KMS-11 (cell line): ENCODE data around the gene ADAM12.

ENCODE experiments used
- H2AFZ ChIP-seq: fragments of 200-600 bp; sonication (generic); 2 replicates; pipeline ENCODE4 v1.6.1; 2016; ENCODE audit warnings: antibody characterized with exemption, mixed run types, low read depth
- H3K27ac ChIP-seq: fragments of 200-600 bp; sonication (generic); 2 replicates; pipeline ENCODE4 v1.6.1; 2016; ENCODE audit warnings: mild to moderate bottlenecking, mixed run types
- H3K27me3 ChIP-seq: fragments of 200-600 bp; sonication (generic); 2 replicates; pipeline ENCODE4 v1.6.1; 2017; ENCODE audit warnings: mild to moderate bottlenecking, low read depth, mixed run types, moderate library complexity; ENCODE audit not compliant: insufficient read depth
- H3K36me3 ChIP-seq: fragments of 200-600 bp; sonication (generic); 2 replicates; pipeline ENCODE4 v1.6.1; 2017; ENCODE audit warnings: mild to moderate bottlenecking, mixed run types; ENCODE audit not compliant: insufficient read depth
- H3K4me1 ChIP-seq: fragments of 200-600 bp; sonication (generic); 2 replicates; pipeline ENCODE4 v1.6.1; 2016; ENCODE audit warnings: mild to moderate bottlenecking, low read depth, mixed run types; ENCODE audit not compliant: poor library complexity, severe bottlenecking
- H3K4me2 ChIP-seq: fragments of 200-600 bp; sonication (generic); 2 replicates; pipeline ENCODE4 v1.7.0; 2016; ENCODE audit warnings: mild to moderate bottlenecking, mixed run types
- H3K4me3 ChIP-seq: fragments of 200-600 bp; sonication (generic); IDR thresholded peaks from 2 replicates; pipeline ENCODE4 v1.6.1; 2017; ENCODE audit warnings: low read depth, low read length, mixed read lengths; ENCODE audit not compliant: insufficient read depth
- H3K79me2 ChIP-seq: fragments of 200-600 bp; sonication (generic); 2 replicates; pipeline ENCODE4 v1.6.1; 2016; ENCODE audit warnings: low read depth, mixed run types; ENCODE audit not compliant: insufficient read depth
- H3K9ac ChIP-seq: fragments of 200-600 bp; sonication (generic); 2 replicates; pipeline ENCODE4 v1.6.1; 2016; ENCODE audit warnings: mild to moderate bottlenecking, mixed run types
- H4K20me1 ChIP-seq: fragments of 200-600 bp; sonication (generic); 2 replicates; pipeline ENCODE4 v1.6.1; 2016; ENCODE audit warnings: mild to moderate bottlenecking, mixed run types; ENCODE audit not compliant: insufficient read depth
- CTCF ChIP-seq: fragments of 200-600 bp; sonication (generic); conservative IDR thresholded peaks from 2 replicates; pipeline ENCODE4 v1.6.1; 2017; ENCODE audit warnings: low read depth, mild to moderate bottlenecking, antibody characterized with exemption, low read length, moderate library complexity, mixed read lengths

Gene ADAM12

GRCh38 chr10:126027692-126028091 is 360.6 kb downstream of the ADAM12 start:
- Histone ChIP-seq H2AFZ (no peak overlapping the region), H4K20me1 (no peaks in the 10 kb centered on the region), H3K79me2 (no peaks in the 10 kb centered on the region), H3K9ac (no peak overlapping the region), H3K4me1 (no peaks in the 10 kb centered on the region), H3K27ac (no peak overlapping the region), H3K4me3 (no peak overlapping the region), H3K27me3 (no peaks in the 10 kb centered on the region), H3K36me3 (no peaks in the 10 kb centered on the region), H3K4me2 (no peak overlapping the region)
- no peak for TF ChIP-seq CTCF

- no peak overlapping the region for H3K27ac ChIP-seq
- no peak overlapping the region for H3K9ac ChIP-seq
- H3K79me2 ChIP-seq, result no peaks in the 10 kb centered on the region
- H4K20me1 ChIP-seq, result no peaks in the 10 kb centered on the region
- H2AFZ ChIP-seq, result no peak overlapping the region
- H3K4me3 ChIP-seq, result no peak overlapping the region
- no peaks in the 10 kb centered on the region for H3K4me1 ChIP-seq
- no peak for TF ChIP-seq CTCF
- H3K36me3 ChIP-seq, result no peaks in the 10 kb centered on the region
- no peaks in the 10 kb centered on the region for H3K27me3 ChIP-seq
- no peak overlapping the region for H3K4me2 ChIP-seq
Measured at GRCh38 chr10:126022841-126023240, 365.4 kb downstream of the ADAM12 start.

- no peak overlapping the region for H3K9ac ChIP-seq
- H3K4me3 ChIP-seq, result no peak overlapping the region
- no peaks in the 10 kb centered on the region for H3K27me3 ChIP-seq
- H3K79me2 ChIP-seq, result no peaks in the 10 kb centered on the region
- H2AFZ ChIP-seq, result no peak overlapping the region
- no peaks in the 10 kb centered on the region for H4K20me1 ChIP-seq
- no peak overlapping the region for H3K4me2 ChIP-seq
- no peak for TF ChIP-seq CTCF
- H3K27ac ChIP-seq, result no peak overlapping the region
- H3K36me3 ChIP-seq, result no peaks in the 10 kb centered on the region
- H3K4me1 ChIP-seq, result no peaks in the 10 kb centered on the region
Measured at GRCh38 chr10:126021833-126022500, 366.3 kb downstream of the ADAM12 start.

- no peaks in the 10 kb centered on the region for H3K36me3 ChIP-seq
- no peak overlapping the region for H2AFZ ChIP-seq
- no peaks in the 10 kb centered on the region for H3K27me3 ChIP-seq
- H3K4me2 ChIP-seq, result no peak overlapping the region
- no peak overlapping the region for H3K27ac ChIP-seq
- no peaks in the 10 kb centered on the region for H3K79me2 ChIP-seq
- H3K4me1 ChIP-seq, result no peaks in the 10 kb centered on the region
- H4K20me1 ChIP-seq, result no peaks in the 10 kb centered on the region
- H3K9ac ChIP-seq, result no peak overlapping the region
- no peak for TF ChIP-seq CTCF
- no peak overlapping the region for H3K4me3 ChIP-seq
Measured at GRCh38 chr10:126017961-126018560, 370.2 kb downstream of the ADAM12 start.
